Neural progenitor cell (in vitro differentiated cells): ENCODE results near the gene IL2RG. TPM values are rescaled to one million over a fixed set of nuclear protein-coding genes. Genes with fewer than 3 reads are reported as not detected.

Experiments
- DNase-seq: peaks from one replicate; pipeline ENCODE4 v3.0.0-alpha.2; 2016; ENCODE audit warnings: low spot score
- H2AFZ ChIP-seq: fragments of 200-600 bp; sonication (generic); replicated peaks from 2 replicates; pipeline ENCODE4 v1.6.1; 2016; ENCODE audit warnings: antibody characterized with exemption
- H3F3A ChIP-seq: fragments of 200-600 bp; sonication (generic); 2 replicates; pipeline ENCODE4 v1.6.1; 2016; ENCODE audit warnings: antibody characterized with exemption, low read depth
- H3K27ac ChIP-seq: fragments of 200-600 bp; sonication (generic); 2 replicates; pipeline ENCODE4 v1.5.1; 2016; ENCODE audit warnings: mild to moderate bottlenecking
- H3K27me3 ChIP-seq: fragments of 200-600 bp; sonication (generic); 2 replicates; pipeline ENCODE4 v1.6.1; 2016; ENCODE audit warnings: mild to moderate bottlenecking, moderate library complexity
- H3K36me3 ChIP-seq: fragments of 200-600 bp; sonication (generic); 2 replicates; pipeline ENCODE4 v1.5.1; 2016
- H3K4me1 ChIP-seq: fragments of 200-600 bp; sonication (generic); 2 replicates; pipeline ENCODE4 v1.6.1; 2016; ENCODE audit warnings: mixed run types
- H3K4me2 ChIP-seq: fragments of 200-600 bp; sonication (generic); 2 replicates; pipeline ENCODE4 v1.6.1; 2016
- H3K4me3 ChIP-seq: fragments of 200-600 bp; sonication (generic); 2 replicates; pipeline ENCODE4 v1.5.1; 2016
- H3K79me2 ChIP-seq: fragments of 200-600 bp; sonication (generic); 2 replicates; pipeline ENCODE4 v1.6.1; 2016; ENCODE audit warnings: low read depth
- H3K9ac ChIP-seq: fragments of 200-600 bp; sonication (generic); 2 replicates; pipeline ENCODE4 v1.6.1; 2016
- H3K9me3 ChIP-seq: fragments of 200-600 bp; sonication (generic); 2 replicates; pipeline ENCODE4 v1.5.1; 2016; ENCODE audit warnings: low read depth
- H4K20me1 ChIP-seq: fragments of 200-600 bp; sonication (generic); 2 replicates; pipeline ENCODE4 v1.6.1; 2016; ENCODE audit warnings: low read depth
- H3K27ac Mint-ChIP-seq: 3 replicates; pipeline ENCODE4 v1.8.0; 2021; ENCODE audit warnings: mixed read lengths
- H3K27me3 Mint-ChIP-seq: 2 replicates; pipeline ENCODE4 v1.8.0; 2022; ENCODE audit warnings: low read depth, mild to moderate bottlenecking, inconsistent platforms, moderate library complexity, mixed read lengths; ENCODE audit not compliant: insufficient read depth
- H3K36me3 Mint-ChIP-seq: 3 replicates; pipeline ENCODE4 v1.8.0; 2021; ENCODE audit warnings: mixed read lengths
- H3K4me1 Mint-ChIP-seq: 3 replicates; pipeline ENCODE4 v1.8.0; 2021; ENCODE audit warnings: mixed read lengths
- H3K4me3 Mint-ChIP-seq: 3 replicates; pipeline ENCODE4 v1.8.0; 2021; ENCODE audit warnings: mild to moderate bottlenecking, moderate library complexity, mixed read lengths
- H3K9me3 Mint-ChIP-seq: 3 replicates; pipeline ENCODE4 v1.8.0; 2020; ENCODE audit warnings: mixed read lengths
- CTCF ChIP-seq: fragments of 200-600 bp; sonication (generic); IDR thresholded peaks from 2 replicates; pipeline ENCODE4 v1.5.1; 2017; ENCODE audit warnings: antibody characterized with exemption, mild to moderate bottlenecking
- EZH2 ChIP-seq: fragments of 200-600 bp; sonication (generic); IDR thresholded peaks from 2 replicates; pipeline ENCODE4 v1.6.1; 2017; ENCODE audit warnings: antibody characterized with exemption, mild to moderate bottlenecking, moderate library complexity
- EZH2phosphoT487 ChIP-seq: fragments of 200-600 bp; sonication (generic); IDR thresholded peaks from 2 replicates; pipeline ENCODE4 v1.6.1; 2017; ENCODE audit warnings: antibody characterized with exemption
- total RNA-seq: library from RNA; depleted of rRNA; stranded (reverse); fragments of >200 nt; gene quantifications from 2 replicates; pipeline ENCODE4 v1.2.3, GENCODE V29; 2015; ENCODE audit warnings: low replicate concordance

IL2RG gene
- total RNA-seq, 1 donor from 2014 or later = not detected

DNA sequence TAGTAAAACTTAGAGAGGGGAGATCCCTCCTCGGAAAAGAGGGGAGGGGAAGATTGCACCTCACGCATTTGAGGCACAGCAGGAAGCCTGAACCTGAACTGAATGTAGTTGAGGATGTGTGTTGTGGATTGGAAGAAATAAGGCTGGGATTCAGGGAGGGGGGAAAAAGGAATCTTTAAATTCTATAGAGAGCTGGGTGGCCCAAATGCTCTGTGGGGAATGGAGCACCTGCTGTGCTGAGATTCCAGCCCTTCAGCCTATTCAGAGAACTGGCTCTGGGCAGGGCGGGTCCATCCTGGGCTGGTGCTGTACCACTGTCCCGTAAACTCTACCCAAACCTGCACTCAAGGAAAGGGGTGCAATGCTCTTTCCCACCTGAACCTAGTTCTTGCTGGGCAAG is 11.6 kb downstream of the IL2RG start:
- peaks cover 51% of the 10 kb centered on the region for H3K27me3 ChIP-seq
- no peak overlapping the region for H2AFZ ChIP-seq
- peak overlapping the region; percentile 3 for H3K4me3 ChIP-seq
- no peaks in the 10 kb centered on the region for H3K9me3 ChIP-seq
- Mint-ChIP-seq H3K4me1 (peaks cover 38% of the 10 kb centered on the region), H3K27me3 (peaks cover 12% of the 10 kb centered on the region), H3K36me3 (no peaks in the 10 kb centered on the region), H3K4me3 (no peak overlapping the region), H3K27ac (no peak overlapping the region), H3K9me3 (peaks cover 5% of the 10 kb centered on the region)
- TF ChIP-seq EZH2 = no peak
- no peak for TF ChIP-seq EZH2phosphoT487
- no peak for TF ChIP-seq CTCF
- peaks cover 24% of the 10 kb centered on the region for H3F3A ChIP-seq
- no peak overlapping the region for H3K9ac ChIP-seq
- H3K4me1 ChIP-seq = peaks cover 22% of the 10 kb centered on the region
- peak overlapping the region; percentile 42 for H3K4me2 ChIP-seq
- H3K36me3 ChIP-seq = no peaks in the 10 kb centered on the region
- peaks cover 2% of the 10 kb centered on the region for H4K20me1 ChIP-seq
- DNase-seq = peak; percentile 43
- no peak overlapping the region for H3K27ac ChIP-seq
- no peaks in the 10 kb centered on the region for H3K79me2 ChIP-seq

- no peak overlapping the region for H3K27ac ChIP-seq
- H3K27me3 ChIP-seq = peaks cover 52% of the 10 kb centered on the region
- Mint-ChIP-seq H3K4me3 (no peak overlapping the region), H3K9me3 (peaks cover 5% of the 10 kb centered on the region), H3K36me3 (no peaks in the 10 kb centered on the region), H3K27ac (no peak overlapping the region), H3K4me1 (peaks cover 32% of the 10 kb centered on the region), H3K27me3 (peaks cover 9% of the 10 kb centered on the region)
- no peak overlapping the region for H3K9ac ChIP-seq
- TF ChIP-seq CTCF (no peak), EZH2 (no peak), EZH2phosphoT487 (no peak)
- H3K4me3 ChIP-seq = peak overlapping the region; percentile 3
- peaks cover 20% of the 10 kb centered on the region for H3K4me1 ChIP-seq
- no peak overlapping the region for H2AFZ ChIP-seq
- no peaks in the 10 kb centered on the region for H3K36me3 ChIP-seq
- no peaks in the 10 kb centered on the region for H3K9me3 ChIP-seq
- H3F3A ChIP-seq = peaks cover 17% of the 10 kb centered on the region
- DNase-seq = no peak
- peaks cover 2% of the 10 kb centered on the region for H4K20me1 ChIP-seq
- no peaks in the 10 kb centered on the region for H3K79me2 ChIP-seq
- peak overlapping the region; percentile 42 for H3K4me2 ChIP-seq
Observed at GRCh38 chrX:71098951-71099506, 12.3 kb downstream of the IL2RG start.

GRCh38 chrX:71098302-71098701 is 13.1 kb downstream of the IL2RG start:
- Histone ChIP-seq H2AFZ (no peak overlapping the region), H3F3A (peaks cover 12% of the 10 kb centered on the region), H3K4me3 (no peak overlapping the region), H3K27ac (no peak overlapping the region), H3K36me3 (no peaks in the 10 kb centered on the region), H3K4me2 (no peak overlapping the region), H3K9ac (no peak overlapping the region), H4K20me1 (peaks cover 2% of the 10 kb centered on the region), H3K27me3 (peaks cover 52% of the 10 kb centered on the region), H3K9me3 (no peaks in the 10 kb centered on the region), H3K79me2 (no peaks in the 10 kb centered on the region), H3K4me1 (peaks cover 14% of the 10 kb centered on the region)
- H3K4me1 Mint-ChIP-seq = peaks cover 25% of the 10 kb centered on the region
- peaks cover 9% of the 10 kb centered on the region for H3K27me3 Mint-ChIP-seq
- TF ChIP-seq EZH2phosphoT487 = no peak
- no peak for TF ChIP-seq EZH2
- TF ChIP-seq CTCF = peak; percentile 36
- H3K9me3 Mint-ChIP-seq = peaks cover 5% of the 10 kb centered on the region
- no peak for DNase-seq
- no peak overlapping the region for H3K4me3 Mint-ChIP-seq
- no peak overlapping the region for H3K27ac Mint-ChIP-seq
- no peaks in the 10 kb centered on the region for H3K36me3 Mint-ChIP-seq
